HG03135 (cell line): Measurements from ENCODE around the gene DBNDD2.

Experiments used
- ATAC-seq: cut with Tn5 transposase; IDR thresholded peaks from one replicate; pipeline ENCODE4 v1.9.1; 2021; ENCODE audit warnings: mild to moderate bottlenecking, moderate library complexity; ENCODE audit not compliant: unreplicated experiment

Gene DBNDD2

GRCh38 chr20:45413479-45413878 is 5.4 kb downstream of the DBNDD2 start:
- no peak for ATAC-seq

DNA sequence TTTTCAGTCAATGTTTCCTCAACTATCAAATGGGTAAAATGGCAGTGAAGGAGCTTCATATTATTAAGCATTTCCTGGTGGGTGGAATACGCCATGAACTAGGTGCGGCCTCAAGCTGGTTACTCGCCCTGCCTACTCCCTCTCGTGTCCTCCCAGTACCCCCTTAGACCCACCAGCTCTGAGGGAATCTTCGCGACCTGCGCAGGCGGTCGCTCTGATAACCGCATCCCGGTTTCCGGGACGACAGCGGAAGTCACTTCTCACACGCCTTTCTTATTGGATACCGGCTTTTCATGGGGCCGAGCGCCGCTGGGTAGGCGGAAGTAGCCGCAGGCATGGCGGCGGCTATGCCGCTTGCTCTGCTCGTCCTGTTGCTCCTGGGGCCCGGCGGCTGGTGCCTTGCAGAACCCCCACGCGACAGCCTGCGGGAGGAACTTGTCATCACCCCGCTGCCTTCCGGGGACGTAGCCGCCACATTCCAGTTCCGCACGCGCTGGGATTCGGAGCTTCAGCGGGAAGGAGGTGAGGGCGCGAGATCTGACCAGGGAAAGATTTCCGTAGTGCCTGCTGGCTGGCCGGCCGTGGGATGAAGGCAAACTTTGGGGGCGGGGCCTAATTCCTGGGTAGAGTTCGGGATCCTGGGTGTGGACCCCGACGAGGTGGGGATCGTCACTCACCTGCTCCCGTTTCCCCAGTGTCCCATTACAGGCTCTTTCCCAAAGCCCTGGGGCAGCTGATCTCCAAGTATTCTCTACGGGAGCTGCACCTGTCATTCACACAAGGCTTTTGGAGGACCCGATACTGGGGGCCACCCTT is 7.9 kb downstream of the DBNDD2 start, which contains the start of gene PIGT:
Gene PIGT, plus strand, starts transcription at position 320 of the 816 bp plus-strand sequence. Its CDS starts 16 bp downstream, at position 336.
- ATAC-seq: peak; percentile 58

DNA sequence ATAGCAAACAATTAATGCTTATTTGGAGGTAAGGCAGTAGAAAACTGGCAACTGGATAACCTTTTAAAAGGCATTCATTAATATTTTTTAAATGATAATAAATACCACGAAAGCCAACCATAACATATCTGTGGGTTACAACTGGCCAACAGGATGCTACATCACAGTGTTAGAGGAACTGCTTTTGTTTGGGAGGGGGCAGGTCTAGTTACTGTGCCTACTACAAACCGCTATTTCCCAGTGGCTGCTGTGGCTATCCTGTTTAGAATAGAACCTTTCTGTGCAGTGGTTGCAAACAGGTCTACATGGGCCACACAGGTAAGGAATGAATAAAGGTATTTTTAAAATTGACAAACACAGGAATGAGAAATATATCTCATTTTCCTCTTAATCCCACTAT is 8.8 kb downstream of the DBNDD2 start:
- ATAC-seq: no peak

DNA sequence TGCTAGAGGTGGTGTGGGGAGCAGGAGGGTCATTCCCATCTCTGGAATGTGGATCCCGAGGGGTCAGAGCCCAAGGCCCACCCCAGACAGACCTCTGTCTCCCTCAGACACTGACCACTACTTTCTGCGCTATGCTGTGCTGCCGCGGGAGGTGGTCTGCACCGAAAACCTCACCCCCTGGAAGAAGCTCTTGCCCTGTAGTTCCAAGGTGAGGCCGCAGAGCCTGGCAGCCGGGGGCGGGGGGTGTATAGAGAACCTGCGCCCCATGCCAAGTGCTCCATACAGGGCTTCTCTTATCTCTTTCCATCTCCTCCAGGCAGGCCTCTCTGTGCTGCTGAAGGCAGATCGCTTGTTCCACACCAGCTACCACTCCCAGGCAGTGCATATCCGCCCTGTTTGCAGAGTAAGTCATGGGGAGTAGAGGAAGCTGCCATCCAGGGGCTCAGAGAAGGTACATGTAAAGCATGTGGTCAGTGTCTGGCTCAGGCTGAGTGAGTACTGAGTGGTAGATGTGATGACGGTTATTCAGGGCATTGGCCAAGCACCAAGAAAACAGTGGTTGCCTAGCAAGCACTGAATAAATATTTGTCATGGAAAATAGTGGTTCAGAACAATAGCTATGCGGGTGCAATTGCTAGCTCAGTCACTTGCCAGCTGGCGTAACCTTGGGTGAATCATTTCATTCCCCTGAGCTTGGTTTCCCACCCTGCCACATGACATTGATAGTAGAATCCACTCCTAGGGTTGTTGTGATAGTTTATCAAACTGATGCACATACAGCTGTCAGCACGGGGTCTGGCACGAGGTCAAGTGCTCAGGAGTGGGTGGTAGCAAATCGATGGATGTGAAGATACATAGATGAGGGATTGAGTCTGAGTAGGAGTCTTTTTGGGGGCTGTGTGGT is 11.4 kb downstream of the DBNDD2 start:
- peak; percentile 58 for ATAC-seq

- ATAC-seq: no peak
Observed at GRCh38 chr20:45420125-45420524, 12.0 kb downstream of the DBNDD2 start.

- no peak for ATAC-seq
Observed at GRCh38 chr20:45423700-45424099, 15.6 kb downstream of the DBNDD2 start.

DNA sequence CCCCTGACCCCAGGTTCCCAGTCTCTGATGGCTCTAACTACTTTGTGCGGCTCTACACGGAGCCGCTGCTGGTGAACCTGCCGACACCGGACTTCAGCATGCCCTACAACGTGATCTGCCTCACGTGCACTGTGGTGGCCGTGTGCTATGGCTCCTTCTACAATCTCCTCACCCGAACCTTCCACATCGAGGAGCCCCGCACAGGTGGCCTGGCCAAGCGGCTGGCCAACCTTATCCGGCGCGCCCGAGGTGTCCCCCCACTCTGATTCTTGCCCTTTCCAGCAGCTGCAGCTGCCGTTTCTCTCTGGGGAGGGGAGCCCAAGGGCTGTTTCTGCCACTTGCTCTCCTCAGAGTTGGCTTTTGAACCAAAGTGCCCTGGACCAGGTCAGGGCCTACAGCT is 17.5 kb downstream of the DBNDD2 start:
- no peak for ATAC-seq

DNA sequence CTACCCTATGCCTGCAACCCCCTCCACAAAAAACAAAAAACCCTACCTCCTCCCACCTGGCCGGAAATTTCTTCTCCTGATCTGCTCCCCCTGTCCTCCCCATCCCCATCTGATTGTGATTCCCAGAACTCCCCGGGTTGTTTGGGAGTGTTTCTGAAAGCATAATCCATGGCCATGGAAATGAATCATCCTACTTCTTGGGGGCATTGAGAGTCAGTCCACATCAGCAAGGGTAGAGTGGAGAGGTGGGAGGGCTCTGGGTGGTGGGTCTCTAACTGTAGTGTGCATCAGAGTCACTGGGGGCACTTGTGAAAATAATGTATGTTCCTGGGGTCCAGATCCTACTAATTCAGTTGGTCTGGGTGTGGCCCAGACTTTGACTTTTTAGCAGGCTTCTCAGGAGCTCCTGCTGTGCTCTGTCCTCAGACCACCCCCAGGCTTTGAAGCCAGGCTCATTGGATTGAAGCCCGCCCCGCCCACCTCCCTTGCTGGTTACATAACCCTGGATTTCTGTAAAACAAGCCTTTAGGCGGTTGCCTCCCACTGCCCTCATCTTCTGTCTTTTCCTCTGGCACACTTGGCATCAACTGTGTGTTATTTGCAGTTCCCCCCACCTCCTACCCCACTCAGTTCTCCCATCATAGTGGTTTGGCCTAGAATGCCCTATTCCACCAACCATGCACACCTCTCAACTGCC is 18.4 kb downstream of the DBNDD2 start:
- ATAC-seq: no peak

DNA sequence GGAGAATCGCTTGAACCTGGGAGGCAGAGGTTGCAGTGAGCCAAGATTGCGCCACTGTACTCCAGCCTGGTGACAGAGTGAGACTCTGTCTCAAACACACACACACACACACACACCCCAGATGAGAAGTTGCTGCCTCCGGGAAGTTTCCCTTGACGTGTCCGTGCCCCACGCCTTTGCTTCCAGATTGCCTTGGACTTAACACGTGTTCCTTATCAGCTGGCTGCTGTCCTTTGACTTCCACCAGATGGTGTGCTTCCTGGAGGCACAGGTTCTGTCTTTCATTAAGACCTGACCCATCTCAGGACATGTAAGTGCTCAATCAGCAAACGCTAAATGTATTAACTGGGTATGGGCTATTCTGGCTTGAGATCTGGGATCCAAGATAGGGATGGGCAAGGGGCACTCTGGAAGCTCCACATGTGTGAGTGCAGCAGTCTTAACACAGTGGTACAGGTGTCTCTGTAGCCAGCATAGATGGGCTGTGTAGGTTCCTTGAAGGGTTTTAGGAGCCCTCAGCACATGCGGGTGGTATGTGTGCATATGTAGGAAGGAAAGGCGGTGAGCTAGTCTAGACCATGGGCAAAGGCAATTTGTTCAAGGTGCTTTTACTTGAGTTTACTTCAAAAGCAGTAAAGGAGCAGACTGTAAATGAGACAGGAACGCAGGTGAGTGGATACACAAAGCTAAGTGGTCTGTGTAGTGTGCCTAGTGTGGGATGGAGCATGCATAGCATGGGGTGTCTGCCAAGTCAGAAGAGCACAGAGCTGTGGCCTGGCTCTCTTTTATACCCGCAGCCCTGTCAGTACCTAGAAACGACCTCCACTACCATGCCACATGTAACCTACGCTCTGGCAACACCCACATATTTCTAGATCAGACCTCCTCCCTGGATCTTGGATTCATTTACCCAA is 19.4 kb downstream of the DBNDD2 start:
- ATAC-seq: no peak

GRCh38 chr20:45429618-45430017 is 21.5 kb downstream of the DBNDD2 start:
- ATAC-seq: no peak

GRCh38 chr20:45432294-45432693 is 24.2 kb downstream of the DBNDD2 start:
- ATAC-seq: peak; percentile 61

- no peak for ATAC-seq
Observed at GRCh38 chr20:45433316-45433715, 25.2 kb downstream of the DBNDD2 start.

GRCh38 chr20:45433976-45434375 is 25.9 kb downstream of the DBNDD2 start:
- ATAC-seq: no peak

GRCh38 chr20:45436732-45437485 is 28.8 kb downstream of the DBNDD2 start:
- peak; percentile 72 for ATAC-seq

- ATAC-seq: no peak
Observed at GRCh38 chr20:45440424-45440823, 32.3 kb downstream of the DBNDD2 start.

DNA sequence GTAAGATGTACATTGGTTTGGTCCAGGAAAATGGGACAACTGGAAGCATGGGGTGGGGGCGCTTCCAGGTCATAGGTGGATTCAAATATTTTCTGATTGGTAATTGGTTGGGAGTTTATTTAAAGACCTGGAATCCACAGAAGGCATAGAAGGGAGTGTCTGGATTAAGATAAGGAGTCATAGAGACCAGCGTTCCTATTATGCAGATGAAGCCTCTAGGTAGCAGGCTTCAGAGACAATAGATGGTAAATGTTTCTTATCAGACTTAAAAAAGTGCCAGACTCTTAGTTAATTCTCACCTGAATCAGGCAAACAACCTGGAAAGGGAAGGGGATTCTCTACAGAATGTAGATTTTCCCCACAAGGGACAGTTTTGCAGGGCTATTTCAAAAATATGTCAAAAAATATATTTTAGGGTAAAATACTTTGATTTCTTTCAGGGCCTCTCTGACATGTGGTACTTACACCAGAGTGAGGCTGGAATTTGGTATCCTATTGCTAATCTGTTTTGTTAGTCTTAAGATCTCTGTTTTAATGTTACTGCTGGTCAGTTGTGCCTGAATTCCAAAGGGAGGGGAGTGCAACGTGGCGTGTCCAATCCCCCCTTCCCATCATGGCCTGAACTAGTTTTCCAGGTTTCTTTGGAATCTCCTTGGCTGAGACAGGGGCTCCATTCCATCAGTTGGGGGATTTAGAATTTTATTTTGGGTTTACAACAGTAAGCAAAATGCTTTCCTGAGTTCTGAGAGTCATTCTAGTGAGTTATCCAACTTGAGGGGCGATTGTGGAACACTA is 33.0 kb downstream of the DBNDD2 start:
- ATAC-seq: no peak

DNA sequence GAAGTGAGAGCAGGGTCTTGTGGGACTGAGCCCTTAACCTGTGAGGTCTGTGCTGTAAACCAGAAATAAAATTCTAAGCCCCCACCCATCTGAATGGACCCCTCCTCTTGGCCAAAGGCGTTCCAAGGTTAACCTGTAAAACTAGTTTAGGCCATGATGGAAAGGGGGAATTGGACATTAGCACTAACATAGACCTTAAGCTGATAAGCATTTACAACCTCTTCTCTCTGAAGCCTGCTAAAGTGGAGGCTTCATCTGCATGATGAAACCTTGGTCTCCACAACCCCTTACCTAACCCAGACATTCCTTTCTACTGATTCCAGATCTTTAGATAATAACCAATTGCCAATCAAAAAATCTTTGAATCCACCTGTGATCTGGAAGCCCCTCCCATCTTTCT is 33.7 kb downstream of the DBNDD2 start:
- no peak for ATAC-seq

GRCh38 chr20:45444050-45444449 is 36.0 kb downstream of the DBNDD2 start:
- ATAC-seq: no peak
